Hepatic stellate cell (primary cell): Measurements from ENCODE around the gene CAPG.
"Not testable (repeated sequence)": the region's sequence is repeated elsewhere in the genome, so short reads cannot be mapped to it uniquely, and the experiment has no call there.

ENCODE experiments used
- DNase-seq: peaks from one replicate; pipeline ENCODE4 v3.0.0; 2011; ENCODE audit warnings: low spot score

Gene CAPG

DNA sequence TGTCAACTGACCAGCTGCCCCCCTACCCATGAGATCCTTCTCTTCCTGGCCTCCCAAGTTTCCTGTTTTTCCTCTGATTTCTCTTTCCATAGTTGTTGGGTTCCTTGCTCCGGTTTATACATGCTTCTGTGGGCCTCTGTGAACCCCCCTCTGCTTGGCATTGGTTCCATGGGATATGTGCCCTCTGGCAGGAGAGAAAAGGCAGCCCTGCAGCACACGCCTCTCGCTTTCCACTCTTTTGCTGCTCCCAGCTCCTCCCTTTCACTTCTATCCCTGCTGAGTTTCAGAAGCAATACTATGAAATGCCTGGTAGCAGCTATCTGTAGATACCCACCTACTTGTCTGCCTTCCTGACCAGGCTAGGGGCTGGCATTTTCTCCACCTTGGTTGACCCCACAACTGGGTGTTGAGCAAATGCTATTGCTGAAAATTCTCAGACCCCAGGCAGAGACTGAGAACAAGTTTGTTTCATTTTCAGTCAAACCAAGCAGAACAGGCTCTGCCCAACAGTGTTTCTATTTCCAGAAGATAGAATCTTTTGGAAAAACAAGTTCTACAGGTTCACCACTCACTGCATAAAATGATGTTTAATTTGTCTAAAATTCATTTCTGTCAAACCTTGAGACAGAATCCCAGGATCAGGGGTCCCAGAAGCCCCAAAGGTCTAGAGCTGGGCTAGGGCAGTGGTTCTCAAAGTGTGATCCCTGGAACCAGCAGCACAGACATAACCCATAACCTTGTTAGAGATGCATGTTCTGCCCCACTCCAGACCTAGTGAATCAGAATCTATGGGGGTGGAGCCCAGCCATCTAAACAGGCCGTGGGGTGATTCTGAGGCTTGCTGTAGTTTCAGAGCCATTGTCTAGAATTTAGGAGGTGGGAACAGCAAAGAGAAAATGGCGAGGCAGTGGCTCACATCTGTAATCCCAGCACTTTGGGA lies 13.4 kb downstream of the CAPG start:
- no peak for DNase-seq

DNA sequence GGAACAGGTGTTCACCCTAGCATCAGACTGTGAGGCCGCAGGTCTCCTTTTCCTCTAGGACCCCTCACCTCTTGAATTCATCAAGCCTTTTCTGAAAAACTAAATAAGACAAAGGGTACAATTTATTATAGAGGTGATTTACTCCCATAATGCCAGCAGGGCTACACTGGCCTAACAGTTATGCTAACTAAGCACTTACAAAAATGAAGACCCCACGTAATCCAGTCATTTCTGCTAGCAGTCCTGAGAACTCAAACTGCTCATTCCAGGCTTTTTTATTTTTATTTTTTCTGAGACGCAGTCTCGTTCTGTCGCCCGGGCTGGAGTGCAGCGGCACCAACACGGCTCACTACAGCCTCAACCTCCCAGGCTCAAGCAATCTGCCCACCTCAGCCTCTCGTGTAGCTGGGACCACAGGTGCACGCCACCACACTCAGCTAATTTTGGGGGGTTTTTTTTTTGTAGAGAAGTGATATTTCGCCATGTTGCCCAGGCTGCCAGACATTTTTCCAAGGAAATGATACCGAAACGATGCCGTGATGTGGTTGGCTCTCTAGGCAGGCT lies 14.2 kb downstream of the CAPG start:
- no peak for DNase-seq

DNA sequence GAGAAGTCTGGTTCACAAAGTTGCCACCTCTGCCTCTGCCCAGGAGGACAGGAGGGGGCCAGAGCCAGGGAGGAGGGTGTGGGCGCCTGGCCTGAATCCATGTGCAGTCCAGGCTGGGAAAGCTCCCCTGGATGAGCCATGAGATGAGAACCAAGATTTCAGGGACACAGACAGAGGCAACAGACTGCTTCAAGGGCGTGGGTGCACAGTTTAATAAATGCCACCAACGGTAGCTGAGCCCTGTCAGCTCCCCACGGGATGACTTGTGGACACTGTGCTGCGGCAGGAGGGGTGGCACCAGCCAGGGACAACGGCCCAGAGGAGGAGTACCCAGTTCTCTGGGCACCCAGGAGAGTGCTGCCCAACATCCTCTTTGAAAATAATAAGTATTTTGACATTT lies 15.2 kb downstream of the CAPG start:
- DNase-seq: no peak

DNA sequence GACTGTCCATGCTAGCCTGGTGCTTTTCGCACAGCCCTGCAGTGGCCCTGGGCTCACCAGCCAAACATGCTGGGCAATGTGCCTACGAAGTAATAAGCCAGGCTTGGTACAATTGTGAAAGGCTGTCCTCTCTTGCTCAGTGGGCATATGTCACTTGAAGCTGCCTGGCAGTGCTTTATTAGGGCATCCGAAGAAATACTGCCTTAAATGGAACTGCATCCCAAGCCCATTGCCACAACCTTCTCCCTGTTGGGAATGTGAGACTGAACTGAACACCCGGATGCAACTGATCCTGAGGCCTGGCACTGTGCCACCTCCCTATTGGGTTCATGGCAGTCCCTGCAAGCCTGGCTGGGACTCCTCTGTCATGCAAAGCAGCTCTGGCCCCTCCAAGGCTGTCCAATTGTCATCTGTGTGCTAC lies 15.9 kb downstream of the CAPG start:
- DNase-seq: no peak

DNA sequence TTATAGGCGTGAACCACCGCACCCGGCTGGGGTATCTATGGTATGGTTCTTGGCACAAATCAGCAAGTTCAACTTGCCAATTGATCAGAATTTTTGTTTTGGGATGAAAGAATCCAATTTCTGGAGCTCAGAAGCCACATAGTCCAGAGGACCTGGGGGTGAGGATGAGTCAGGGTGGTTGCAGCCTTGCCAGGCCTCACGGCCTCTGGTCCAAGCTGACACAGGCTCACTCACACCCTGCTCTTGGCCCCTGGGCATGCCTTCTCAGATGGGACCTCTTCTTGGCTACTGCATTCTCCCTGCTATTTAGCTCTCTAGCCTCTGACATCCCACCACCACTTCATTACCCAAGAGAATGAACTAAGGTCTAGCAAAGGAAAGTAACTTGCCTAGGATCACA lies 16.3 kb downstream of the CAPG start:
- no peak for DNase-seq

DNA sequence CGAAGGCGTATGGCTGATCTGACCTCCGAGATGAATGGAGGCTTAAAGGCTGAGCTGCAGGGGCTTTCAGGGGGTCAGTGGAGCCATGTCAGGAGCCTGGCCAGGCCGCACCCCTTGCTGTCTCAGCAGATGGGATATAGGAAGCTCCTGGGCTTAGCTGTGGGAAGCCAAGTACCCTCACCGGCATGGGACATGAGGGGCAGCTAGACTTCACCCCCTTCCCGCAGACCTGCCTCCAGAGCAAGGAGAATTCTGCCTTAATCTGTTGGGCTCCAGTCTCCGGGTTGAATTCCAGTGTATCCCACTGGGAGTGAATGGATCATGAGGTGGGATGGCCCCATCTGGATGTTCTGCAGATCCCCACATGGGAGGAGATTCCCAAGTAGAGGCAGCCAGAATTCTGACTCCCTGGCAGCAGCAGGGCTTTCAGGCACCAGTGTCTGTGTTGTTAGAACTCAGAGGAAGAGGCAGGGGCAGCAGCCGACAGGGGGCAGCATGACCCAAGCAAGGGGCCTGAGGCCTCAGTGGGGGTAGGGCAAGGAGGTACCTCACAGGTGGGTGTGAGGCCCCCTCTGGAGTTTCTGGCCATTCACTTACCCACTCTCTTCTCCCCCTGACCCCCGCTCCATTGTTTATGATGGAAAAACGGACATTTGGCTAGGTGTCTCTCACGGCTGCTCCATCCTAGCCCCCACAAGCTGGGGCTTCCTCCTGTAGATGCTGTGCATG lies 19.1 kb downstream of the CAPG start:
- no peak for DNase-seq

DNA sequence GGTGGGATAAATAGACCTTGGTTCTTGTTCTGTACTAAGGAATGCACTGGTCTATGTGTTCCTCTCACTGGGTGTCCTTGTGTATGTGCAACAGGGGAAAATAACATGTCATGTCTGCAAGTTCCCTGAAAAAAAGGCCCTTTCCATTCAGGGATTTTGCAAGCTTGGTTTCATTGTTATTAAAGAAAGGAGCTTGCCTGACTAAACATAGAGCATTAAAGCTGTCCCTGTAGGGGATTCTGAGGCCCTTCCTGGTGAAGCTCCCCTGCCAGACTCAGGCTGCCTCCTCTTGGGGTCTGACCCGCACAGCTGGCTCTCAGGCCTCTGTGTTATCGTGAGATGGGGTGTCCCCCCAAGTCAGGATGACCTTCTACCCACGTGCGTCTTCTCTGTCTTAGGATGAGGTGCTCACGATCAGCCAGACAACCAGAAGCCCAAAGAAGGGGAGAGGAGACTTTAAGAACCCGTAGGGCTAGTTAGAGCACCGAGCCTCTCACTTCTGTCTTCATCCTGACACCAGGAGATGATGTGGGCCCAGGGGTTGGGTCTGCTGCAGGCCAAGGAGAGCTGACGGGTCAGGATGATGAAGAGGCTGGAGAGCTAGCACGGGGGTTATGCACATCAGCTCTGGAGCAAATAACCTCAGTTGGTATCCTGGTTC lies 21.2 kb downstream of the CAPG start:
- DNase-seq: no peak

DNA sequence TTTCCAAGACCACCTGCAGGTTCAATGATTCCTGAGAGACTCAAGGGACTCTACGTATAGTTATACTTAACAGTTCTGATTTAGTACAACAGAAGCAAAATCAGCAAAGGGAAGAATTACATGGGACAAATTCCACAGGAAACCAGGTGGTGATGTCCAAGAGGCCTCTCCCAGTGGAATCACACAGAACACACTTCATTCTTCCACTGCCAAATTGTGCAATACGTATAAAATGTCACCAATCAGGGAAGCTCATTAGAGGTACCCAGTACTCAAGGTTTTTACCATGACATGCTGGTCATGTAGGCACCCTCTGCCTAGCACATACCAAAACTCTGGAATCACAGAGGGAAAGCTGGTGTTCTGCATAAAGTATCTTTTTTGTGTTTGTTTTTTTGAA lies 22.4 kb downstream of the CAPG start:
- DNase-seq: no peak

DNA sequence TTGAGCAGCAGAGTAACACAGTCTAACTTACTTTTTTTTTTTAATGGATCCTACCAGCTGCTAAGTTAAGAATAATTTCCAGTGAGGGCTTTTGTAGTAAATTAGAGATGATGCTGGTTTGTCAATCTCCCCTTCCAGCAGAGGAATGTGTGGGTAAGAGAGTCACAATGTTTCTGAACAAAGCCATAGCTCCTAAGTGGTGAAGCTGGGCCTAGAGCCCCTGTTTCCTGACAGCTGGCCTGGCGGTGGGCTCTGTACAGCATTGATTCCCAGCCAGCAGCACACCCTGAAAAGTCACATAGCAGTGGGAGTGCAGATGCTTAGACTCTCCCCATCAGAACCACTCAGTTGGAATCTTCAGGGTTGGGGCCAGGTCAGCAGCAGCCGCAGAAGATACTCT lies 24.4 kb downstream of the CAPG start:
- no peak for DNase-seq

DNA sequence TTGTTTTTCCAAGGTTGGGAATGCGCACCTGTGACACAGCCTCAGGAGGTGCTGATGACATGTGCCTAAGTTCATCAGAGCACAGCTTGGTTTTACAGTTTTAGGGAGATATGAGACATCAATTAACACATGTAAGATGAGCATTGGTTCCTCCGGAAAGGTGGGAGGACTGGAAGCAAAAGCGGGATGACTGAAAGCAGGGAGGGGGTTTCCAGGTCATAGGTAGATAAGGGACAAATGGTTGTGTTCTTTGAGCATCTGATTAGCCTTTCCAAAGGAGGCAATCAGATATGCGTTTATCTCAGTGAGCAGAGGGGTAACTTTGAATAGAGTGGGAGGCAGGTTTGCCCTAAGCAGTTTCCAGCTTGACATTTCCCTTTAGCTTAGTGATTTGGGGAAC lies 26.3 kb downstream of the CAPG start:
- DNase-seq: no peak

DNA sequence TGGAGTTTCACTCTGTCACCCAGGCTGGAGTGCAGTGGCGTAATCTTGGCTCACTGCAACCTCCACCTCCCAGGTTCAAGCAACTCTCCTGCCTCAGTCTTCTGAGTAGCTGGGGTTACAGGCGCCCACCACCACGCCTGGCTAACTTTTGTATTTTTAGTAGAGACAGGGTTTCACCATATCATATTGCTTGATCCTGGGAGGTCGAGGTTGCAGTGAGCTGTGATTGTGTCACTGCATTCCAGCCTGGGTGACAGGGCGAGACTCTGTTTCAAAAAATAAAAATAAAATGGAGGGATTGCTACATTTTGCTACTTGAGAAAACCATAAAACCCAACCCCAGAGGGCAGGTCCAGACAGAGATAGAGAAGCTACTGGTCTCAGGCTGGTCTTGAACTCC lies 27.0 kb downstream of the CAPG start:
- DNase-seq: not testable (repeated sequence)

DNA sequence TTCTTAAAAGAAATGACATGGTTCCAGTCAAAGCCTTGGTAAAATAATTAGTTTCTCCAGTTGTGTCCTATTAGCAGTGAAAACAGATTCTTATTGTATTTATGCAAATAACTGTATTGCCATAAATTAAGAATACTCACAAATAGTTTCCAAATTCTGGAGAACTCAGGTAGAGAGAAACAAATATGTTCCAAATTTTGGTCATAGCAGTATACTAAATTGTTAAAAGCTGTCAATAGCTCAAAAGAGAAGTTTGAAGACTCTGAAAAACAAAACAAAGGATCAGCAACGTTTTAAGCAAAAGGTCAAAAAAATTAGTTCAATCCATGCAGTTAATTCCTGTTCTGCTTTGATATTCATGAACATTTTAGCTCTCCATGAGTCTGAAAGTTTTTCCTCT lies 30.1 kb downstream of the CAPG start:
- no peak for DNase-seq

DNA sequence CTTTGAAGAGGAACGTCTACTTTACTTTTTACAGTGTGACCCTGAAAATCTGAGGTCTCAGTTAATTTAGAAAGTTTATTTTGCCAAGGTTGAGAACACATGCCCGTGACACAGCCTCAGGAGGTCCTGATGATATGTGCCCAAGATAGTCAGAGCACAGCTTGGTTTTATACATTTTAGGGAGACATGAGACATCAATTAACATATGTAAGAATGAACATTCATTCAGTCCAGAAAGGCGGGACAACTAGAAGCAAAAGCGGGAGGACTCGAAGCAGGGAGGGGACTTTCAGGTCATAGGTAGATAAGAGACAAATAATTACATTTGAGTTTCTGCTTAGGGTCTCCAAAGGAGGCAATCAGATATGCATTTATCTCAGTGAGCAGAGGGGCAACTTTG lies 31.9 kb downstream of the CAPG start:
- DNase-seq: no peak

DNA sequence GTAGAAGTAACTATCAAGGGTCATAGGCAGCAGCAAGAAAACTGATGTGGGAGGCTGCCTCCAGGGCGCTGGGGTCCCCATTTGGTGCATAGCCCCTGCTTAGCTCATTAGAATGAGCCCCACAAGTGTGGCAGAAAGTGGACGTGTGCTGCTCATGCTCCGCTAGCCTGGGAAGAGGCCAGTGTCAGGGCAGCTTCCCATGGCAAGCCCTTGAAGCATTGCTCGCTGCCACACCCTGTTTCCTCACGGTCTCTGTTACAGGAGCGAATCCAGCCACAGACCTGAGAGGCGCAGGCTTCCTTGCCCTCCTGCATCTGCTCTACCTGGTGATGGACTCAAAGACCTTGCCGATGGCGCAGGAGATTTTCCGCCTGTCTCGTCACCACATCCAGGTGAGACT lies 33.1 kb downstream of the CAPG start:
- DNase-seq: no peak

DNA sequence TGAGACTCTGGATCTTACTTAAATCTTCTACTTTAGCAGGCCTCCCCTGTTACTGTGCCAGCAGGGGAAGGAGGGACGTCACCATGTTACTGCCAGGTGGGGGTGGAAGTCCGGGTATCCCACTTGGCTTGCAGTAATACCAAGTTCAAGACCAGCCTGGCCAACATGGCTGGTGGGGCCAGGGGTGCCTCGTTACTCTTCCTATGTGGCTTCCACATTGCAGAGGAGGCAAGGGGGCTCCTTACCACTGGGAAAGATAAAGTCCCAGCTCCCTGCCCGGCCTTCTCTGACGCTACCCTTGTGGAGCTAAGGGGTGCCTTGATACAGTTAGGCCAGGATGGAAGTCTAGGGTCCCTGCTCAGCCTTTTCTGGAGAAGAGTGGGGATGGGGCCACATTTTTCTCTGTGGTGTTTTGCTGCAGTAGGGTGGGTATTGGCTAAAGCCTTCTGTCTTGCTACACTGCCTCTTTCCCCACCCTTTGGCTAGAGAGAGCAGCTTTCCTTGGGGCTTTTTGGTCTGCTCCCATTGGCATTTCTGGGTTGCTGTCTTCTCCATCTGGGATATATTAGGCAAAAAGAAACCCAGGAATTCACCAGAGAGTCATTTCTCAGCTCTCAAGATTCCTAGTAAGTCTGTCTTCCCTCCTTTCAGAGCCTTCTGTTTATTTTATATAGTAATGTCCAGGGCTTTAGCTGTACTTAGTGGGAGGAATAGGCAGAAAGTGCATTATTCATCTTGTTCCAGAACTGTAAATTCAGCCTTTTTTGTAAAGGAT lies 33.7 kb downstream of the CAPG start:
- DNase-seq: no peak

DNA sequence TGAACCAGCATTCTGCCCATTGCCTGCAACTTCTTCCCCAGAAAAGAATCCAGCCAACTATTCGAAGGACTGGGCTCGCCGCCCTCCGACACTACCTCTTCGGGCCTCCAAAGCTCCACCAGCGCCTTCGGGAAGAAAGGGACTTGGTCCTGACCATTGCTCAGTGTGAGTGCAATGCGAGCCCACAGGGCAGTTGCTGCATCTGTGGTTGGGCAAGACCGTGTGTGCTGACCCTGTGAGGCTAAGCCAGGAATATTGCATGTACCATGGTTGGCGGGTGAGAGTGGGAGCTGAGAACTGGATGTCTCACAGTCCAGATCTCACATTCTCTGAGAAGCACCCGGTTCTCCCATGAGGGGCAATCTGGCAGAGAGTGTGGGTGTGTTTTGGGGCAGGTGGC lies 39.1 kb downstream of the CAPG start:
- no peak for DNase-seq

DNA sequence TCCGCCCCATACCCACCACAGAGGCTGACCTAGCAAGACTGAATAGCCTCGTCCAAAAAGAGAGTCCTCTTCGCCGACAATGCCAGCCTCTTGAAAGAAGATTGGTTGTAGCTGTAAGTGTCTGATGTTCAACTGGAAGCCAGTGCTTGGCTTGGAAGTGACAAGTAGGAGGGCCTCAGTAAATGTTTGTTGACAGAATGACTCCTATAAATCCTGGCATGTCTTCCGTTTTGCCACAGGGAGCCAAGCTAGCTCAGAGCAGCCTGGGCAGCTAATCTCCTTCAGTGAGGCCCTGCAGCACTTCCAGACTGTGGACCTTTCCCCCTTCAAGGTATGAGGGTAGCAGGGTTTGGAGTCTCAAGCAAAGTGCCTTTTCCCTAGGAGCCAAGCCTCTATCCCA lies 40.7 kb downstream of the CAPG start:
- no peak for DNase-seq

DNA sequence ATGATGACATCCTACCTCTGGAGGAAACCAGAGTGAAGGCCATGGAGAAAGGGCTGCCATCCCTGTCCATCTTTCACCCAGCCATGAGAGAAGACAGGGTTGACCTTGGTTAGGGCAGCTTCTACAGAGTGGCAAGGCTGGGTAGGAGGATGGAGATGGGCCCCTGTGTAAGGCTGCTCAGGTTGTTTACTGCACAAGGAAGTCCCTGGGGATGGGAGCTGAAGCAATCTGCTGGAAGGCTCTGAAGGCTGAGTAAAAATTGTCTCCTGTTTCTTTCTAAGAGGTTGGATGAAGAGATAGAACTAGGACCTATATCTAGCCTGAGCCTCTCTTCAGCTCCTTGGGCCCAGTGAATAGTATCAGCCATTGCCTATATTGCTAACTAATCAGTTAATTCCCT lies 41.2 kb downstream of the CAPG start:
- no peak for DNase-seq

DNA sequence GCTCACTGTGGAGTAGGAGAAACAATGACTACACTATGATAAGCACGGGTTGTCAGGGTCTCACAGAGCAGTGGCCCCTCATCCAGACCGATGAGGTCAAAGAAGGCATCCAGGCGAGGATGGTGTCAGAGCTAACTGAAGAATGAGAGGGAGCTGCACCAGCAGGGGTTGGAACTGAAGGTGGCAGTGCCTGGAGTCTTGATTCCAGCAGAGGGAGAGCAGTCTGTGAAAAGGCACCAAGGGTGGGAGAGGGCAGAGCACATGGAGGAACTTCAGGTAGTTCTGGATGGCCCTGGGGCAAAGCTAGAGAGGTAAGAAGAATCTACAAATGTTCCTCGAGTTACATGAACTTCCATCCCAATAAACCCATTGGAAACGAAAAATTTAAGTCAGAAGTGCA lies 43.0 kb downstream of the CAPG start:
- no peak for DNase-seq

DNA sequence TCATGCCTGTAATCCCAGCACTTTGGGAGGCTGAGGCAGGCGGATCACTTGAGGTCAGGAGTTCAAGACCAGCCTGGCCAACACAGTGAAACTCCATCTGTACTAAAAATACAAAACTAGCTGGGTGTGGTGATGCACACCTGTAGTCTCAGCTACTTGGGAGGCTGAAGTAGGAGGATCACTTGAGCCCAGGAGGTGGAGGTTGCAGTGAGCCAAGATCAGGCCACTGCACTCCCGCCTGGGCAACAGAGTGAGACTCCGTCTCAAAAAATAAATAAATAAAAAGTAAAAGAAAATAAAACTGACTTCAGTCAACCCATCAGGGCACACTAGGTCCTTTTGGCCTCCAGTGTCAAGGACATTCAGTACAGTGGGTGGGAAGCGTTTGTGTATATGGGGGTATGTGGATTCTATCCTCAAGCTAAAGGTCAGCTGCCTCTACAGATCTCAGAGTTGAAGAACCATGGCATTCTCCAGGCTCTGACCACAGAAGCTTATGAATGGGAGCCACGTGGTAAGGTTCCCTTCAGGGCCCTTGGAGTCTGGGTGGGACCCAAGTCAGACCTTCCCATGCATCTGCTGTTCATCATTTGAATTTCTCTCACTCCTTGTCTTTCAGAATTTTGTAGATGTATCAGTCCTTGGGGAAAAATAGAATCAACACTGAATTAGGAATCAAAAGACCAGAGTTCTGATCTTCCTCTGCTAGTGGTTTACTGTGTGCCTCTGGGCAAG lies 47.3 kb downstream of the CAPG start:
- DNase-seq: not testable (repeated sequence)

DNA sequence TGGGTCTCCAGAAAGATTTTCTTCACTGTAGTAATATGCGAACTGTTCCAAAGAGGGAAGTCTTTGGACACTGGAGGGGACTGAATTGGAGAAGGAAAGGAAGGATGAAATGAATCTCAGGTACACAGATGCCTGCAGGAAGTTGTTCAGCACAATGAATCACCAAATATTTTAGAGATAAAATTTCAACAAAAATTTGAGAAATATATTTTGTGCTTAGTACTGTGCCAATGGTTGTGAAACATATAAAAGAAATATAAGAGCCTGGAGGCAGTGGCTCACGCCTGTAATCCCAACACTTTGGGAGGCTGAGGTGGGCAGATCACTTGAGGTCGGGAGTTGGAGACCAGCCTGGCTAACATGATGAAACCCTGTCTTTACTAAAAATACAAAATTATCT lies 52.4 kb downstream of the CAPG start:
- no peak for DNase-seq
